Measurements from ENCODE around the gene ABT1.
"Not testable (repeated sequence)": the region's sequence is repeated elsewhere in the genome, so short reads cannot be mapped to it uniquely, and the experiment has no call there.

Gene ABT1

GRCh38 chr6:26596579-26597388 lies at the start of gene ABT1:
ABT1 (plus strand) TSS chr6:26596953; CDS start chr6:26596983, 30 bp downstream.
- peak; percentile 97 for DNase-seq

- DNase-seq, result not testable (repeated sequence)
Observed at GRCh38 chr6:26547363-26547762, 49.4 kb upstream of the ABT1 start.

GRCh38 chr6:26550250-26550993 lies 46.3 kb upstream of the ABT1 start:
- peak; percentile 85 for DNase-seq

- DNase-seq, result peak; percentile 38
Observed at GRCh38 chr6:26552205-26552604, 44.5 kb upstream of the ABT1 start.

- peak; percentile 65 for DNase-seq
Observed at GRCh38 chr6:26552640-26553188, 44.0 kb upstream of the ABT1 start.

GRCh38 chr6:26553264-26553634 lies 43.5 kb upstream of the ABT1 start:
- peak; percentile 92 for DNase-seq

GRCh38 chr6:26553635-26554446 lies 42.9 kb upstream of the ABT1 start:
- DNase-seq, result peak; percentile 90

- DNase-seq, result no peak
Observed at GRCh38 chr6:26554447-26554696, 42.4 kb upstream of the ABT1 start.

GRCh38 chr6:26554697-26555504 lies 41.9 kb upstream of the ABT1 start:
- peak; percentile 83 for DNase-seq

- peak; percentile 83 for DNase-seq
Observed at GRCh38 chr6:26555505-26556262, 41.1 kb upstream of the ABT1 start.

GRCh38 chr6:26556263-26557070 lies 40.3 kb upstream of the ABT1 start:
- DNase-seq, result peak; percentile 80

- no peak for DNase-seq
Observed at GRCh38 chr6:26561533-26562466, 35.0 kb upstream of the ABT1 start.

GRCh38 chr6:26563488-26563887 lies 33.3 kb upstream of the ABT1 start:
- no peak for DNase-seq

- DNase-seq, result peak; percentile 96
Observed at GRCh38 chr6:26568601-26569432, 27.9 kb upstream of the ABT1 start.

GRCh38 chr6:26569433-26569764 lies 27.4 kb upstream of the ABT1 start:
- DNase-seq, result no peak

- no peak for DNase-seq
Observed at GRCh38 chr6:26570027-26570809, 26.5 kb upstream of the ABT1 start.

- peak; percentile 98 for DNase-seq
Observed at GRCh38 chr6:26571592-26572296, 25.0 kb upstream of the ABT1 start.
